ENCODE data around the gene ZDHHC6. TPM values are rescaled to one million over a fixed set of nuclear protein-coding genes. Genes with fewer than 3 reads are reported as not detected.
"Not testable (repeated sequence)": the region's sequence is repeated elsewhere in the genome, so short reads cannot be mapped to it uniquely, and the experiment has no call there.

The ZDHHC6 gene
- total RNA-seq, 2 donors from 2014 or later: 12.2 to 14.5 TPM

- H3K27me3 ChIP-seq: no peaks in the 10 kb centered on the region
- H3K27ac ChIP-seq: no peak overlapping the region
- TF ChIP-seq CTCF (IDR thresholded peaks at IDR 0.05) (no peak), POLR2A (IDR thresholded peaks at IDR 0.05) (no peak)
- no peak overlapping the region for H3K4me3 ChIP-seq
- 91 to 97% methylated on average over 1 of the region's 1 CpG for WGBS, 2 donors
- DNase-seq (no peak), ATAC-seq (no peak)
- peaks cover 6 to 9% of the 10 kb centered on the region in 2 donors for H3K36me3 ChIP-seq (replicated peaks in 1 of 2; ENCODE audit: insufficient read depth in 1 of 2, low read depth in 2 of 2)
- H3K9me3 ChIP-seq: no peaks in the 10 kb centered on the region
- intact Hi-C loops (cut with DNase I): no loop called here
- peaks cover 7% of the 10 kb centered on the region for H3K4me1 ChIP-seq
Observed at GRCh38 chr10:112467541-112468075, 20.9 kb upstream of the ZDHHC6 start.

- intact Hi-C loops (cut with DNase I): no loop called here
Observed at GRCh38 chr10:112466802-112467201, 20.1 kb upstream of the ZDHHC6 start.

GRCh38 chr10:112465299-112465883 lies 18.7 kb upstream of the ZDHHC6 start:
- TF ChIP-seq POLR2A (IDR thresholded peaks at IDR 0.05) (no peak), CTCF (IDR thresholded peaks at IDR 0.05) (no peak)

More at GRCh38 chr10:112466802-112467201, 20.1 kb upstream of the ZDHHC6 start:
- no peak overlapping the region for H3K4me3 ChIP-seq
- TF ChIP-seq CTCF (IDR thresholded peaks at IDR 0.05) (no peak), POLR2A (IDR thresholded peaks at IDR 0.05) (no peak)
- peaks cover 2% of the 10 kb centered on the region for H3K4me1 ChIP-seq
- peaks cover 6 to 9% of the 10 kb centered on the region in 2 donors for H3K36me3 ChIP-seq (replicated peaks in 1 of 2; ENCODE audit: insufficient read depth in 1 of 2, low read depth in 2 of 2)
- WGBS, 2 donors: 79 to 80% methylated on average over 3 of the region's 3 CpGs
- ATAC-seq: no peak
- no peak overlapping the region for H3K27ac ChIP-seq
- H3K27me3 ChIP-seq: no peaks in the 10 kb centered on the region
- no peaks in the 10 kb centered on the region for H3K9me3 ChIP-seq
- no peak for DNase-seq

GRCh38 chr10:112464074-112464473 lies 17.4 kb upstream of the ZDHHC6 start:
- H3K4me1 ChIP-seq; H3K27ac ChIP-seq; ATAC-seq; DNase-seq; H3K4me3 ChIP-seq; H3K36me3 ChIP-seq (replicated peaks in 1 of 2; ENCODE audit: insufficient read depth in 1 of 2, low read depth in 2 of 2); H3K9me3 ChIP-seq; intact Hi-C loops (cut with DNase I); H3K27me3 ChIP-seq: not testable (repeated sequence)
- WGBS, 2 donors: 95 to 96% methylated on average over 5 of the region's 5 CpGs

More at GRCh38 chr10:112465299-112465883, 18.7 kb upstream of the ZDHHC6 start:
- Histone ChIP-seq H3K27ac (no peak overlapping the region), H3K9me3 (no peaks in the 10 kb centered on the region), H3K27me3 (no peaks in the 10 kb centered on the region), H3K4me1 (no peaks in the 10 kb centered on the region), H3K36me3 (replicated peaks in 1 of 2; ENCODE audit: insufficient read depth in 1 of 2, low read depth in 2 of 2) (peaks cover 8 to 9% of the 10 kb centered on the region in 2 donors), H3K4me3 (no peak overlapping the region)
- intact Hi-C loops (cut with DNase I): no loop called here
- no peak for ATAC-seq
- 97% methylated on average over 3 of the region's 3 CpGs for WGBS, 2 donors
- no peak for DNase-seq

- Histone ChIP-seq H3K27me3 (no peaks in the 10 kb centered on the region), H3K4me1 (no peaks in the 10 kb centered on the region), H3K4me3 (no peak overlapping the region), H3K27ac (no peak overlapping the region), H3K36me3 (replicated peaks in 1 of 2; ENCODE audit: insufficient read depth in 1 of 2, low read depth in 2 of 2) (peaks cover 6 to 9% of the 10 kb centered on the region in 2 donors), H3K9me3 (no peaks in the 10 kb centered on the region)
- ATAC-seq: no peak
- DNase-seq: no peak
- 96 to 97% methylated on average over 4 of the region's 4 CpGs for WGBS, 2 donors
- intact Hi-C loops (cut with DNase I): no loop called here
- TF ChIP-seq CTCF (IDR thresholded peaks at IDR 0.05) (no peak), POLR2A (IDR thresholded peaks at IDR 0.05) (no peak)
Observed at GRCh38 chr10:112461029-112461887, 14.5 kb upstream of the ZDHHC6 start.
